Measurements from ENCODE around the gene GFER. TPM values are rescaled to one million over a fixed set of nuclear protein-coding genes. Genes with fewer than 3 reads are reported as not detected.
A peak's percentile ranks its signal among the peaks of the same experiment; 100 is the strongest.

Gene GFER
- total and polyA plus RNA-seq, 9 of the 15 experiments (the other 6 are each of a cell fraction or from before 2014, with no cell fraction given) = 4.3 to 53.7 (median 19.8) TPM

DNA sequence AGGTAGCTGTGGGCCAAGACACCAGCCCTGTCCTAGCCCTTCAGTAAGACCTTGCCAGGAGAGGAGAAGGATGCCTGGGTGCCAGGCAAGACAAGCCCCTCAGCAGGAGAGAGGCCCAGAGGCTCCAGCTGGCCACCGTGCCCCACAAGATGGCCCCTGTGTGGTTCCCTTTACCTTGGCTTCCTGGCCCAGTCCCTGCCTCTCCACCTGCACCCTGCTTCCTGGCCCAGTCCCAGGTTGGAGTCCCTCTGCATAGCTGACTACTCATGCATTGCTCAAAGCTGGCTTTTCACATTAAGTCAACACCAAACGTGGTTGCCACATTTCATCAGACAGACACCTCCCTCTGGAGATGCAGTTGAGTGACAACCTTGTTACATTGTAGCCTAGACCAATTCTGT lies 9.7 kb downstream of the GFER start (continued):
- TF ChIP-seq, protein P1, sequence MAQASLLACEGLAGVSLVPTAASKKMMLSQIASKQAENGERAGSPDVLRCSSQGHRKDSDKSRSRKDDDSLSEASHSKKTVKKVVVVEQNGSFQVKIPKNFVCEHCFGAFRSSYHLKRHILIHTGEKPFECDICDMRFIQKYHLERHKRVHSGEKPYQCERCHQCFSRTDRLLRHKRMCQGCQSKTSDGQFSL (CRISPR knock-in tag; IDR thresholded peaks at IDR 0.05) = no peak
- TF ChIP-seq, protein P1 (tag; IDR thresholded peaks at IDR 0.05) = 0 out of 4 replicates have a peak, but pooled peaks of 1 of the 2 experiments have one; percentile 70
- peak; percentile 69; the same call in 1 of the 2 replicates for TF ChIP-seq CEBPG (CRISPR knock-in tag; IDR thresholded peaks at IDR 0.05)
- TF ChIP-seq CEBPG (tag; conservative IDR thresholded peaks at IDR 0.05 in 1 of 2, IDR thresholded peaks at IDR 0.05 in 1 of 2) = peak in 1 of 2 experiments; percentile 55; a peak in 1 of 4 replicates
- TF ChIP-seq SMAD4 (CRISPR knock-in tag; conservative IDR thresholded peaks at IDR 0.05) = peak; percentile 78
- no peak for TF ChIP-seq COPS2 (conservative IDR thresholded peaks at IDR 0.05)
- no peak for TF ChIP-seq PHF21A (IDR thresholded peaks at IDR 0.05; ENCODE audit: borderline replicate concordance, low read depth)
- no peak for TF ChIP-seq TRIM28 (IDR thresholded peaks at IDR 0.05)
- TF ChIP-seq IFI16 (CRISPR knock-in tag; IDR thresholded peaks at IDR 0.05) = no peak
- TF ChIP-seq ZNF408 (CRISPR knock-in tag; IDR thresholded peaks at IDR 0.05; ENCODE audit: low read depth) = no peak
- no peak for TF ChIP-seq TARDBP (IDR thresholded peaks at IDR 0.05)
- TF ChIP-seq, protein P2, sequence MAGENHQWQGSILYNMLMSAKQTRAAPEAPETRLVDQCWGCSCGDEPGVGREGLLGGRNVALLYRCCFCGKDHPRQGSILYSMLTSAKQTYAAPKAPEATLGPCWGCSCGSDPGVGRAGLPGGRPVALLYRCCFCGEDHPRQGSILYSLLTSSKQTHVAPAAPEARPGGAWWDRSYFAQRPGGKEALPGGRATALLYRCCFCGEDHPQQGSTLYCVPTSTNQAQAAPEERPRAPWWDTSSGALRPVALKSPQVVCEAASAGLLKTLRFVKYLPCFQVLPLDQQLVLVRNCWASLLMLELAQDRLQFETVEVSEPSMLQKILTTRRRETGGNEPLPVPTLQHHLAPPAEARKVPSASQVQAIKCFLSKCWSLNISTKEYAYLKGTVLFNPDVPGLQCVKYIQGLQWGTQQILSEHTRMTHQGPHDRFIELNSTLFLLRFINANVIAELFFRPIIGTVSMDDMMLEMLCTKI (IDR thresholded peaks at IDR 0.05; ENCODE audit: partially characterized antibody) = no peak
- TF ChIP-seq ZSCAN29 (IDR thresholded peaks at IDR 0.05) = no peak
- no peak for TF ChIP-seq CAMTA2 (CRISPR knock-in tag; conservative IDR thresholded peaks at IDR 0.05)
- TF ChIP-seq CXXC5 (CRISPR knock-in tag; IDR thresholded peaks at IDR 0.05) = peak; percentile 41; the same call in 1 of the 2 replicates
- 0 out of 2 replicates have a peak, but pooled peaks have one; percentile 28 for TF ChIP-seq ZNF76 (CRISPR knock-in tag; IDR thresholded peaks at IDR 0.05; ENCODE audit: borderline replicate concordance)
- TF ChIP-seq BCOR (IDR thresholded peaks at IDR 0.05) = no peak
- TF ChIP-seq, protein P3, sequence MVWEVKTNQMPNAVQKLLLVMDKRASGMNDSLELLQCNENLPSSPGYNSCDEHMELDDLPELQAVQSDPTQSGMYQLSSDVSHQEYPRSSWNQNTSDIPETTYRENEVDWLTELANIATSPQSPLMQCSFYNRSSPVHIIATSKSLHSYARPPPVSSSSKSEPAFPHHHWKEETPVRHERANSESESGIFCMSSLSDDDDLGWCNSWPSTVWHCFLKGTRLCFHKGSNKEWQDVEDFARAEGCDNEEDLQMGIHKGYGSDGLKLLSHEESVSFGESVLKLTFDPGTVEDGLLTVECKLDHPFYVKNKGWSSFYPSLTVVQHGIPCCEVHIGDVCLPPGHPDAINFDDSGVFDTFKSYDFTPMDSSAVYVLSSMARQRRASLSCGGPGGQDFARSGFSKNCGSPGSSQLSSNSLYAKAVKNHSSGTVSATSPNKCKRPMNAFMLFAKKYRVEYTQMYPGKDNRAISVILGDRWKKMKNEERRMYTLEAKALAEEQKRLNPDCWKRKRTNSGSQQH (CRISPR knock-in tag; IDR thresholded peaks at IDR 0.05) = no peak
- TF ChIP-seq DMBX1 (CRISPR knock-in tag; IDR thresholded peaks at IDR 0.05; ENCODE audit: borderline replicate concordance) = peak; percentile 77; the same call in 1 of the 2 replicates
- TF ChIP-seq, protein P4, sequence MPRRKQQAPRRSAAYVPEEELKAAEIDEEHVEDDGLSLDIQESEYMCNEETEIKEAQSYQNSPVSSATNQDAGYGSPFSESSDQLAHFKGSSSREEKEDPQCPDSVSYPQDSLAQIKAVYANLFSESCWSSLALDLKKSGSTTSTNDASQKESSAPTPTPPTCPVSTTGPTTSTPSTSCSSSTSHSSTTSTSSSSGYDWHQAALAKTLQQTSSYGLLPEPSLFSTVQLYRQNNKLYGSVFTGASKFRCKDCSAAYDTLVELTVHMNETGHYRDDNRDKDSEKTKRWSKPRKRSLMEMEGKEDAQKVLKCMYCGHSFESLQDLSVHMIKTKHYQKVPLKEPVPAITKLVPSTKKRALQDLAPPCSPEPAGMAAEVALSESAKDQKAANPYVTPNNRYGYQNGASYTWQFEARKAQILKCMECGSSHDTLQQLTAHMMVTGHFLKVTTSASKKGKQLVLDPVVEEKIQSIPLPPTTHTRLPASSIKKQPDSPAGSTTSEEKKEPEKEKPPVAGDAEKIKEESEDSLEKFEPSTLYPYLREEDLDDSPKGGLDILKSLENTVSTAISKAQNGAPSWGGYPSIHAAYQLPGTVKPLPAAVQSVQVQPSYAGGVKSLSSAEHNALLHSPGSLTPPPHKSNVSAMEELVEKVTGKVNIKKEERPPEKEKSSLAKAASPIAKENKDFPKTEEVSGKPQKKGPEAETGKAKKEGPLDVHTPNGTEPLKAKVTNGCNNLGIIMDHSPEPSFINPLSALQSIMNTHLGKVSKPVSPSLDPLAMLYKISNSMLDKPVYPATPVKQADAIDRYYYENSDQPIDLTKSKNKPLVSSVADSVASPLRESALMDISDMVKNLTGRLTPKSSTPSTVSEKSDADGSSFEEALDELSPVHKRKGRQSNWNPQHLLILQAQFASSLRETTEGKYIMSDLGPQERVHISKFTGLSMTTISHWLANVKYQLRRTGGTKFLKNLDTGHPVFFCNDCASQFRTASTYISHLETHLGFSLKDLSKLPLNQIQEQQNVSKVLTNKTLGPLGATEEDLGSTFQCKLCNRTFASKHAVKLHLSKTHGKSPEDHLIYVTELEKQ (CRISPR knock-in tag; IDR thresholded peaks at IDR 0.05) = no peak
- TF ChIP-seq SMAD2 (IDR thresholded peaks at IDR 0.05; ENCODE audit: low read depth, low read length) = no peak
- no peak for TF ChIP-seq SRSF3 (IDR thresholded peaks at IDR 0.05; ENCODE audit: insufficient read depth, low read length)
- TF ChIP-seq ZNF695 (CRISPR knock-in tag; IDR thresholded peaks at IDR 0.05) = no peak
- no peak for TF ChIP-seq NCOA1 (IDR thresholded peaks at IDR 0.05; ENCODE audit: low read depth)
- no peak for TF ChIP-seq C11orf30 (IDR thresholded peaks at IDR 0.05; ENCODE audit: low read depth)
